CD4-positive, alpha-beta T cell treated with Interleukin-15 for 4 hours (primary cell): ENCODE results near the gene ELMO1.

ENCODE experiments used
- DNase-seq: peaks from one replicate; pipeline ENCODE4 v3.0.0-alpha.2; 2020; ENCODE audit warnings: low spot score

ELMO1 gene

DNA sequence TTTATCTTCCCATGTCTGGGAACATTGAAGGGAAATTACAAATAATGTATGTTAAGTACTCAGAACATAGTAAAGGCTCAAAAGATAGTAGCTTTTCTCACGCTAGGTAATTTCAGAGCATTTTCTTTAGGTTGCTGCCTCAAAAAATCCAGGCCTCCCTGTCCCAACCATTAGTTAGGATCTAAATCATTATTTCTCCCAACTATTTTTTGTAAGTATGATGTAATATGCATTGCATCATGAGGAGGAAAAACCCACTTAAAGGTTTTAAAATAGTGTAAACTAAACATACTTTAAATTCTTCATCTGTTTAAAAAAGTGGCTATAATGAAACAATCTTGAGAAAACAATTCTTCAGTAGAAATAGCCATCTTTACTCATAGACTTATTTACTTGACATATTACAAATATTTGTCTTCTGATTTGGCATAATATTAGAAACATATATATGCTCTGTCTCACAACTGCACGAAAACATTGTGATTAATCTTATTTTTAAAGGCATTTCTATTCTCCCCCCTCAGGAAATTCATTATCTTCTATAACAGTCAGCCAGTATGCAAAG lies 329.3 kb downstream of the ELMO1 start:
- no peak for DNase-seq

DNA sequence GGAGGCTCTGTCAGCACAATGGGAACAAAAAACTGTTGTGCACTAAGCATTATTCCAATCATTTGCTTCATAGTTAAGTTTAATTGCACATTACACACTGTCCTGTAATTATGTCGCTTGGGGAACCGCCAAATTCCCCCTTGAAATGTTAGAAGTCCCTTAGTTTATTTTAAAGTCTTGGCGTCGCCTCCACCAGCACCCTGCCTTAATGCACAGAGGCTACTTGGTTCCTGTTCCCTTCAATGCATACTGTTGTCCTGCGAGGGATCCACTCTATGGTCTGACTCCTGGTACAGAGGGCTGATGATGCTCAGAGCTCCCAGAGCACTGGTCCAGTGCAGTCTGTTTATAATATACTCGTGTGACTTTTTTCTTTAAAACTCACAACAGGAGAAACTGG lies 330.7 kb downstream of the ELMO1 start:
- no peak for DNase-seq

DNA sequence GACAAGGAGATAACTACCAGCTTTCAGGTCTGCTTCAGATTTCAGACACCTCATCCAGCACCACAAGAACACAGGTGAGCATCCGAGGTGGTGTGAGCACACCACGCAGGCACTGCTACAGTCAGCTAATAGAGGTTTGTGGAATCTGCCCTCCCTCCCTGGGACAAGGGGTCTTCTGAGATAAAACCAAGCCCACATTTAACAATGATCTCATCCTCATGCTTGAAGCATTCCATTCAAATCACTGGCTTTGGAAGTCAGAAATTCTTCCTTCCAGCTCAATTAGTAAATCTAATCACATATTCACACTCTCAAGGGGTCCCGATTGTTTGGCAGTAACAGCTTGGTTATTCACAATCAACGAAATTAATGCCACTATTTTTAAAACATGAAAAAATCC lies 331.4 kb downstream of the ELMO1 start:
- no peak for DNase-seq

DNA sequence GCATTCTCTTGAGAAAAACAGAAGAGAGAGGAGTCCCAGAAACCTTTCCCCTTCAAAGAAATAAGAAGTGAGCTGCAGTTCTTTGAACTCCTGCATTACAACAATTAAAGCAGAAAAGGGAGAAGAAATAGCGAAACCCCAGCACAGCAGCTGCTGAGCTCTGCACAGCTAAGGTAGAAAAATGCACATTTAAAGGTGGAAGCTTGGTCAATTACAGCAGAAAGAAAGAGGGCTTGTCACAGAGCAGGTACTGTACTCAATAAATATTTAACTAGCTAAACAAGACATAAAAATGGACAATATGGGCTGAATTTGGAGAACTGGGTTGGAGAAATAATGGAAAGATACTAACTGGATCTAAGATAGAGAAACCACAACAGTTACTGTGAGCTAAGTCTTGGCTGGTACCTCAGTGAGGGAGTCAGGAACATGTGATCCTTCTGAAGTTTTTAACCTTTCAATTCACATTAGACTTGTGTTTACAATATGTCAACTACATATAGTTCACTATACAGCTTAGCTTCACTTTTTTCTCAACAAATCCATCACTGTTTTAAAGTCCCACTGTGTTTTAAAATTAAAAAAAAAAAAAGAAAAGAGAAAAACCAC lies 332.5 kb downstream of the ELMO1 start:
- DNase-seq: no peak

DNA sequence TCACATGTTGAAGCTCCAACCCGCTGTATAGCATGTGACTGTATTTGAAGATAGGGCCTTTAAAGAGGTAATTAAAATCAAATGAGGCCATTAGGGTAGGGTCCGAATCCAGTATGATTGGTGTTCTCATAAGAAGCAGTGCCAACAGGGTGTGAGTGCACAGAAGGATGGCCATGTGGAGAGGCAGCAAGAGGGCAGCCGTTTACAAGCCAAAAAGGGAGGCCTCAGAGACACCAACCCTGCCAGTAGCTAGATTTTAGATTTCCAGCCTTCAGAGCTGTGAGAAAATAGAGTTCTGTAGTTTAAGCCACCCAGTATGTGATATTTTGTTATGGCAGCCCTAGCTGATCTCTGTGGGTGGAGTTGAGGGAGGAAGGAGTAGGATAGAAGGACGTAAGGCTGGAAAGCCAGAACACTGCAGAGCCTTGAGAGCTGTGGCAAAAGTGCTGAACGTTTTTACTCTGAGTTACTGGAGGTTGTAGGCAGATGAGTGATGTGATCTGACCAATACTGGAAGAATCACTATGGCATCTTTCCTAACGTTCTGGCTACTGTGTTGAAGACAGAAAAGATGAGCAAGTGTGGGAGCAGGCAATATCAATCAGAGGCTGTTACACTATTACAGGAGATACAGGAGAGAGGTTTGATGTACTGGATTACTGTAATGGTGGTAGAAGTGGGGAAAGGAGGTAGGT lies 334.9 kb downstream of the ELMO1 start:
- no peak for DNase-seq

DNA sequence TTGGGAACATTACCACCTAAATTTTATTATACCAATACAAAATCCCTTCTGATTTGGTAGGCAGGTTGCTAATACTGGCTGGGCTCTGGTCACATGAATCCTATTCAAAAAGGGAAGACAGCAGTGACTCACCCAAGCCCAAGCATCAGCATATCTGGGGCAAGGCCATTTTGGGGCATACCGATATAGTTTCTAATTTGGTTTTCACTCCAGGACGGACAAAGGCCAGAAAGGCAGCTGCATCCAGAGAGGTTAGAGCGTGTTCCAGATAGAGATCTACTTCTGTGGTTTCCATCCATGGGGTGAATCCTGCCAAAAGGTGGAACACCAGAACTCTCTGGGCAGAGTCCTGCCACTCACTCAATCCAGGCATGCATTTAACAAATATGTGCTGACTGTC lies 335.8 kb downstream of the ELMO1 start:
- DNase-seq: no peak

DNA sequence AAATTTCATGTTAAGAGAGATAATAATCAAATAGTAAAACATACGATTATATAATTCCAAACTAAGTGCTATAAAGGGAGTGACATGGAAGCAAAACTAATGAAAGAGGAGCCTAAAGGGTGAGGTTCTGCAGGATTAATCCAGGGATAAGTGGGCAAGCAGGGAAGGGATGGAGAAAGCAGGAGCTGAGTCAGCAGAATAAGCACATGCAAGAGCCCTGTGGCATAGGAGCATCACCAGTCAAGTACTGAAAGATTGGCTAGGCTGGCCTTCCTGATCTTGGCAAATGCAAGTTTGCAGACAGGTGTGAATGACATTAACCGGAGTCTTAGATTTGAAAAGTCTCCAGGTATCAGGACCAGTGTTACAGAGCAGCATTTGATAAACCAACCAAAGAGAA lies 336.4 kb downstream of the ELMO1 start:
- no peak for DNase-seq

DNA sequence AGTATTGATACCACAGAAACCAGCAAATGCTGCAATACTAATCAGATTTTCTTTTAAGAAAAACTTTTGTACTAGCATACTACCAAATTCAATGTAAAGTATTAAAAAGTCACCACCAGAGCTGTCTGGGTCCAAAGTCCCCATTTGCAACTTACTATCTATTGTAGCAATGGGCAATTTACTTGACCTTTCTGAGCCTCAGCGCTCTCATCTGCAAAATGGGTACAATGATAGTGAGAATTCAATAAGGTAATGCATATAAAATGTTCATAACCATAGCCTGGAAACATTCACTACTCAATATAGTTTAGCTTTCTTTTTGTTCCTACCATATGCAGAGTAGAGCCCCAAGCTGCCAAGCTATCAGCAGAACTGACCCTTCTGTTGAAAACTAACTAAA lies 337.2 kb downstream of the ELMO1 start:
- DNase-seq: no peak

DNA sequence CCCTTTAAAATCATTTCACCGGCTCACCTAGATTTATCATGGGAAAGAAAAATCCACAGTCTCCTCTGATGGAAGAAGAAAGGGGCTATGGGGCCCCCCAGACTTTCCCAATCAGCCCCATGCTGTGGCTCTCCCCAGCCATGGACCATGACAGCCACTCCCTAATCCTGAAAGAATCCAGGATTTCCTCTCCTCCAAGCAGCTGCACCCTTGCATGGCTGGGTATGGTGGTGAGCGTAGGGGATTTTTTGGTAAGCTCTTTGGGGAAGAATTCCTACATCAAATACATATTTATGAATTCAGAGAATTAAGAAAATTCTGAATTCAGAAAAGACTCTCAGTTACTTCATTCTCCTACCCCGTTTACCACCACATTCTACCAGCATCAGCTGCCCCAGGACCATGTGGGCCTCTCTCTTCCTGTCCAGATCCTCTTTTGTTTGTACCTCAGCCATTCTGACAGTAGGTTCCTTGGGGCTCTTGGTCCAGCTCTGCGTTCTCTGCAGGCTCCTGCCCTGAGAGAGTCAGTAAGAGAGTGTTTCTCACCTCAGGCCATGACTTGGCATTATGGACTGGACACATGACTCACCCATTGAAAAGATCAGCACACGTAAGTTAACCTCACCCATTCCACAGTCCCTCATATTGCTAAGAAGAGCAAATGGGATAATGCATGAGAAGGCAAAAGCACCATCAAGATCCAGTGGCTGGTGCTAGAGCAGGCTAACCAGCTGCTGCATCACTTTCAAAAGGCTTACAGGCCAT lies 337.8 kb downstream of the ELMO1 start:
- DNase-seq: no peak

DNA sequence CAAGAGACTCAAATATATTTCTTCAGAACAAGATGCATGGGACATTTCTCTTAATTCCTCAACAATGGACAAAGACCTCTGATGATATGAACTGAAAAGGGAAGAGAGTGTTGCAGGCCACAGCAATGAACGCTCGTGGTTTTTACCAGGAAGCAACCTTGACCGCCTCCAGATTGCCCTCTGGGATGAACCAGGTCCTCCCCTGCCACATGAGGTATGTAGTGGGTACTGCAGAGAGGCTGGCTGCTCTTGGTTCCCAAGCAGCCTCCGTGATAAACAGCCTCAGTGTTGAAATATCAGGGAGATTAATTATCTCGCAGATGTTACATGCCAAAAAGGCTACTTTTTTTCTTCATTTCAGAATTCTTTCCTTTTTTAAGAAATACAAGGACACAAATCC lies 338.8 kb downstream of the ELMO1 start:
- no peak for DNase-seq

DNA sequence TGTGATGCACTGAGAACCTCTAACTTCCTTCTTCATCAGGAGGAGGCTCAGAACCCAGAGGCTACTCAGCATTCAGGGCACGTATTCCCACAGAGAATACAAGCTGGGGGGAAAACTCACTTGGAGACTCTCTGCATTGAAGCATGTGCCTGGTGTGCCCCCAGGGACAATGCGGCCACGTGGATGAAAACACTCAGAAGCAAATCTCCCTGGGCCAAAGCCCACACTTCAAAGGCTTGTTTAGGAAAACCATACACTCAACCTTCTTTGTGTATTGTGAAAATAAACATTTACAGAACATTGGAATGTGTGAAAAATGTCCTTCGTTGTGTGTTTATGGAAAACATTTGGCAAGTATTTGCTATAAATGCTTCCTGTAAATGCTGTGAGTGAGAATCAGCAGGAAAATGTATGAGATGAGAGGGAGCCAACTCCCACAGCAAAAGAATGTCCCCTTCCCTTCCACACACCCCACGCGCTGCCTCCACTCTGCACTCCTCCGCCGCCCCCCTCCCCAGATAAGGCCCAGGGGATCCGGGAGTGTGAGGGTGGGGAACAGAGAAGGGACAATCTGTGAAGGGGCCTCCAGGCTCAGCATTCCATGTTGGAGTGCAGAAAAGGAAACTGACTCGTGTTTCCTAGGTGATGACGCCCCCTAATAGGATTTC lies 339.5 kb downstream of the ELMO1 start:
- no peak for DNase-seq

DNA sequence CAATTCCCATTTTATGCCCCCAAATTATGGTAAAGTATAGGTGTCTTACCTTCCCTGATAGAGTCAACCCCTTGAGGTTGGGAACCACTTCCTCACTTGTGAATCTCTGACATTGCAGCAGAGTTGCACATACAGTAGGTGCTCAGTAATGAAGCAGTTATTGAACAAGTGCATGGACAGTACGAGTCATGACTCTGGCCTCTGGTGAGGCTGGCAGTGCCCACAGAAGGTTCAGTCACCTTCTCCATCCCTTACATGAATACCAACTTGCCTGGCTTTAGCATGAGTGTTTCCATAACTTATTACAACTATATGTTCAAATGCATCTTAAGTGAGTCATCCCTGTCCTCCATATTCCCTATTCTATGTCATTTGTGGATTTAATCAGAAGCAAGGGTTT lies 340.0 kb downstream of the ELMO1 start:
- DNase-seq: no peak

DNA sequence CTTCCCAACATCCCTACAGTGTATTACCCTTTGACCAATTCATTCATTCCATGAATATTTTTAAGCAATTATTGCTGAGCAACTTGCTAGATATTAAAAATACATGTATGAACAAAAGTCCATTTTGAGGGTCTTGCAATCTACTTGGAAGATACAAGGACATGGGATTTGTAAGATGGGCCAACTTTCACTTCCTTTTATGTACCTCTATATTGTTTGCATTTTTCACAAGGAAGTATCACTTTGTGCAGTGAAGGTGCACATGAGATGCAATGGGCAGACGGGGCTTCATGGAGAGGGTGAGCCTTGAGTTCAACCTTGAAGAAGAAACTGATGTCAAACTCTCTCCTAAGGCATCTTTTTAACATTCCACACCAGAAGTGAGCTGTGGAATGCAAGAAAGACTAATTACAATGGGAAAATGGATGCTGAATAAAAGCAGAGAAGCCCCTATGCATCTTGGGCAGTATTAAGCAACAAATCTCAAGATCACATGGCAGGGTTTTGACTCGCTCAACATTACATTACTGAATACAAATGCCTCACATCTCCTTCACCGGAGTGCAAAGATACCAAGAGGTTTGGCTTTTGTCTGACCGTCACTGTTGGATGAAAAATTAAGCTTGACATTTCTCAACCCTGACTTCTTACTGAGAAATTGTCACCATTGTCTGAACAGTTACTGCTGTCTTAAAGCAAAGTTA lies 341.5 kb downstream of the ELMO1 start:
- DNase-seq: no peak

DNA sequence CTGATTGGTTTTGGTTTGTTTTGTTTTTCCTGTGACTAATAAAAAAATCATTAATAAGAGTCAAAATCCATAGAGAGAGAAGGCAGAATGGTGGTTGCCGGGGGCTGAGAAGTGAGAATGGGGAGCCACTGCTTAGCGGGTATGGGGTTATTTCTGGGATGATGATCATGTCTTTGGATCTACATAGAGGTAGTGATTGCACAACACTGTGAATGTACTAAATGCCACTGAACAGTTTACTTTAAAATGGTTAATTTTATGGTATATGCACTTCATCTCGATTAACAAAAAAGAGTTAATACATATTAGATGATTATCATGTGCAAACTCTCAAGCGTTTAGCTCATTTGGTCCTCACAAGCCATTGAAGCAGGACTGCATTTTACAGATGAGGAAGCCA lies 342.9 kb downstream of the ELMO1 start:
- no peak for DNase-seq

DNA sequence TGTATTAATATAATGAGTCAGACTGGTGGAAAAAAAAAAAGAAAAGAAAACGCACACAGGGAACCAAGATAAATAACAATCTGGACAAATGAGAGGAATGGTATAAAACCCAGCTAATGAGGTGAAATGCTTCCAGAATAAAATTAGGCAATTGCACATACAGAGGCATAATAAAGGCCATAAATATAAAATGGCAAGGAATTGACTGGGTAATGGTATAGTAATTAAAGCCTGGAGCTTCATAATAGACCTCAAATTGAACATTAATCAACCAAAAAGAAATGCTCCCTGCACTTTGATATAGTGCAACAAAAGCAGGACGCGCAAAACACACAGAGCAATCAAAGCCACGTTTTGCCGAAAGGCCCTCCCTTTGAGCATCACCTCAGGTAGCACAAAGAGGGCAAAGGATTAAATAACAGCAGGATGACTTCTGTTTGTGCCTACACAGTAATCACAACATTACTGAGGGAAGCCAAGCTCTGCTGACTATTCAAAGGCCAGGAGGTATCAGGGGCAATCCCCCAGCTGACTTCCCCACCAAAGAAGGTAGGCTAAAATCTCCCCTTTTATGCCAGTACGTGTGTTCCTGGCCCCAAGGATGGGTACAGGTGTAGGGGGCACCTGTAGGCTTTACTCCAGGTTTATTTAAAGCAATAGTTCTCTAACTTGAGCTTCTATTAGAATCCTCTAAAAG lies 343.7 kb downstream of the ELMO1 start:
- no peak for DNase-seq

DNA sequence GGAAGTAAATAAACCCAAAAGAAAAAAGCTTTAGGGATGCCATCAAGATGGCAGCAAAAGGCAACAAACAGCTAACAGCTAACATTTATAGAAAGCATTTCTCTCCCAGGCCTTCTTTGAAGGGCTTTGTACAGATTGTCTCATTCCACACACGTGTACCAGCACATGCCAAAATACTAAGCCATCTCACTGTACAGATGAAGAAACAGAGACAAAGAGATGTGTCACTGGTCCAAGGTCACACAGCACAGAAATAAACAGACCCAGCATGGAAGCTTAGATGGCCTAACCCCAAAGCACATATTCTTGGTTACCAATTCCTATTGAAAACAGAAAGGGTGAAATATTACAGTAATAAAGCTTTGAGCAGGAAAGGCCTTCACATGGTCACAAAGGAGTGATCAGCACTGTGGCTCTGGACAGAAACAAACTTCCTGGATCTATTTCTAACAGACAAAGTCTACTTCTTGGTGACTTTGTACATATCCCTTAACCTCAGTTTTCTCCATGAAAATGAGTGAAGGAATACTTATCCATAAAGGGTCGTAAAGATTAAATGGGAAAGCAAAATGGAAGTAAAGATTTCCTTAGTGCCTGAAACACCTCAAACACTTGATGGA lies 346.0 kb downstream of the ELMO1 start:
- no peak for DNase-seq

DNA sequence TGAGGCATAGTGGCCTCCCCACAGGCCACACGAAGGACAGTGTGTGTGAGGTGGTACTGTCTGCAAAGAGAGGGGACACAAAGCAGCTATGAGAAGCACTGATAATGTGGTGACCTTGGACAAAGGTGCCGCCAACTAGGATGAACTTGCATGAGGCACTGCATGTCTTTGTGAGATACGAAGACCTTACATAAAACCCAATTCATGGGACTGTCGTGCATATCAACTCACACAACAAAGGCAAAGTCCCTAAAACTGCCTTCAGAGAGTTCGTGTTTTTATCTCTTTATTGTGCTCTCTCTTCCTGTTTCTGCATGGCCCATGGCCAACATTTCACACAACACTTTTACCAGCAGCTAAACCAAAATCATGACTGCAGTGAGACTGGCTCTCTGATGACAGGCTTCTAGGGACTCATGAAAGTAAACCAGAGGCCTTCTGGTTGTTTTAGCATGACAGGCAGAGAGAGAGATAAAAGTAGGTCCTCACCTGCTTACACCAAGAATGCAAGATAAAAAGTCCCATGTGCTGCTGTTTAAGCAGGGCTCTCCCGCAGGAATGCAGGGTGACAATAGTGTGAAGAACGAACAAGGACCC lies 347.8 kb downstream of the ELMO1 start:
- no peak for DNase-seq

DNA sequence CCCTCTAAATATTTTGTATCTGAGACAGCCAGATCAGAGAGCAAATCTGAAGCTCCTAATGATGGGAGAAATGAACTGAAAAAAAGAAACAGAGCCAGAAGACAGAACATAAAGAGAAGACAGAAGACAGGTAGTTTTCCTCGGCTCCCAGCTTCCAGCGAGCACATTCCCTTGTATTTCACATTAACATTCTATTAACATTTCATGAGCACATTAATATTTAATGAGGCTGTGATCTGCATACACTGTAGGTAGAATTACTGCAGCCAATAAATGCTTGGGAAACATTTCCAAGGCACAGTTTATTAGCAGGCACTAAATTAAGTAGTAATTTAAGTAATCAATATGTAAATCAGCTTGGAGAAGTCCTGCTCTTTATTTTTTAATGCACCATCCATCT lies 349.9 kb downstream of the ELMO1 start:
- DNase-seq: no peak

DNA sequence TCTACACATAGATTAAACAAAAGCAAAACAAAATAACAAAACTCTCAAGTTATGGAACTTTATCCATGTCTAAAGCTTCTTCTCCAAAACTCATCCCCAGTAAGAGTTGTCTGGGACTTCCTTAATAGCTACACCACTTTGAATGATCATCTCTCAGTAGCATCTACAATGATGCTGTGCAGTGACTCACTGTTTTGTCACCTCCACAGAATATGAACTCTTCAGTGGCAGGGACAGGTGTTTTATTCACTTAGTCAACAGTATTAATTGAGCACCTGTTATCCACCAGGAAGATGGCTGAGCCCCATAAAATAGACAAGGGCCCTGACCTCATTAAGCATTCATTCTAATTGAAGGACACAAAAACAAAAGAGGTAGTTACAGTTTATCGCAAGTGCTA lies 350.7 kb downstream of the ELMO1 start:
- DNase-seq: no peak

DNA sequence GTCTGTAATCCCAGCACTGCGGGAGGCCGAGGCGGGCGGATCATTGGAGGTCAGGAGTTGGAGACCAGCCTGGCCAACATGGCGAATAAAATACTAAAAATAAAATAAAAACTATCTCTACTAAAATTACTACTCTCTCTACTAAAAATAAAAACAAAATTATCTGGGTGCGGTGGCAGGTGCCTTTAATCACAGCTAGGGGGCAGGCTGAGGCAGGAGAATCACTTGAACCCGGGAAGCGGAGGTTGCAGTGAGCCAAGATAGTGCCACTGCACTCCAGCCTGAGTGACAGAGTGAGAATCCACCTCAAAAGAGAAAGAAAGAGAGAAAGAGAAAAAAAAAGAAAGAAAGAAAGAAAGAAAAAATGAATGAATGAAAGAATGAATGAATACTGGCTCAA lies 351.4 kb downstream of the ELMO1 start:
- DNase-seq: no peak

DNA sequence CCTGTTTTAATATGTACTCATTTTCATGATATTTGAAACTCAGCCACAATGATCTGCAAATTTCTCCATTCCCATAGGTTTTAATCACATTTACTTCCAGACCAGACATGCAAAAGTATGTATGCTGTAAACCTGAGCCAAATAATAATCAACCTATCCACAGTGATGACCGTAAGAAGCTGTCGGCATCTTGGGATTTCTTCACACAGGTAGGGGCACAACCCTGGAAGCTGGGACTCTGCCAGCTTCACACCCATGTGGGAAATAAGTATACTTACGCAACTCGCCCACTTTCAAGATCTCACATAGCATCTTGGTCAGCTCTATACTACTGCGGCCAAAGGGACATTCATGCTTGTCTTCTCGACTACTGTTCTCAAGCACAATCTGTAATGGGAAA lies 352.3 kb downstream of the ELMO1 start:
- DNase-seq: no peak
